ENCODE measurements around the gene CDH23.

The CDH23 gene

GRCh38 chr10:71378336-71379117 is 18.2 kb upstream of the CDH23 start:
- TF ChIP-seq CTCF (IDR thresholded peaks at IDR 0.05; ENCODE audit: insufficient read depth, low read length, missing control alignments) = no peak
- POLR2A ChIA-PET = no interaction called here
- CTCF ChIA-PET = interaction anchor here (0.7 to 2.8 kb wide), 10 partner anchors 9 to 518 kb away, joined by 3 to 14 read pairs (median 3); no protein-coding TSS in a partner anchor
- H3K4me3 ChIP-seq (ENCODE audit: low read depth, low read length) = no peak overlapping the region
- no peak for DNase-seq (ENCODE audit: low read depth, low spot score)

GRCh38 chr10:71379118-71379766 is 17.5 kb upstream of the CDH23 start:
- DNase-seq (ENCODE audit: low read depth, low spot score) = no peak
- no peak for TF ChIP-seq CTCF (IDR thresholded peaks at IDR 0.05; ENCODE audit: insufficient read depth, low read length, missing control alignments)
- CTCF ChIA-PET = interaction anchor here (0.7 to 2.4 kb wide), 7 partner anchors 8 to 517 kb away, joined by 3 to 7 read pairs (median 3); no protein-coding TSS in a partner anchor
- H3K4me3 ChIP-seq (ENCODE audit: low read depth, low read length) = no peak overlapping the region
- POLR2A ChIA-PET = no interaction called here

GRCh38 chr10:71380841-71381240 is 15.9 kb upstream of the CDH23 start:
- no peak for TF ChIP-seq CTCF (IDR thresholded peaks at IDR 0.05; ENCODE audit: insufficient read depth, low read length, missing control alignments)
- DNase-seq (ENCODE audit: low read depth, low spot score) = no peak
- POLR2A ChIA-PET = no interaction called here
- CTCF ChIA-PET = interaction anchor here (0.8 to 5.8 kb wide), 9 partner anchors 7 to 229 kb away, joined by 3 to 54 read pairs (median 4); partner anchors contain the start of gene SLC29A3
- H3K4me3 ChIP-seq (ENCODE audit: low read depth, low read length) = no peak overlapping the region

GRCh38 chr10:71381611-71382010 is 15.1 kb upstream of the CDH23 start:
- TF ChIP-seq CTCF (IDR thresholded peaks at IDR 0.05; ENCODE audit: insufficient read depth, low read length, missing control alignments) = no peak
- ChIA-PET CTCF (interaction anchor here (0.8 to 5.8 kb wide), 12 partner anchors 8 to 324 kb away, joined by 3 to 54 read pairs (median 4); partner anchors contain the start of gene SLC29A3), POLR2A (no interaction called here)
- no peak for DNase-seq (ENCODE audit: low read depth, low spot score)
- H3K4me3 ChIP-seq (ENCODE audit: low read depth, low read length) = no peak overlapping the region

GRCh38 chr10:71382028-71382427 is 14.7 kb upstream of the CDH23 start:
- ChIA-PET CTCF (interaction anchor here (0.9 to 5.8 kb wide), 12 partner anchors 8 to 324 kb away, joined by 3 to 54 read pairs (median 4); partner anchors contain the start of gene SLC29A3), POLR2A (no interaction called here)
- DNase-seq (ENCODE audit: low read depth, low spot score) = no peak
- no peak for TF ChIP-seq CTCF (IDR thresholded peaks at IDR 0.05; ENCODE audit: insufficient read depth, low read length, missing control alignments)
- H3K4me3 ChIP-seq (ENCODE audit: low read depth, low read length) = no peak overlapping the region

GRCh38 chr10:71382757-71383156 is 14.0 kb upstream of the CDH23 start:
- ChIA-PET POLR2A (no interaction called here), CTCF (interaction anchor here (0.7 to 5.8 kb wide), 12 partner anchors 9 to 514 kb away, joined by 3 to 54 read pairs (median 5); no protein-coding TSS in a partner anchor)
- TF ChIP-seq CTCF (IDR thresholded peaks at IDR 0.05; ENCODE audit: insufficient read depth, low read length, missing control alignments) = no peak
- H3K4me3 ChIP-seq (ENCODE audit: low read depth, low read length) = no peak overlapping the region
- DNase-seq (ENCODE audit: low read depth, low spot score) = no peak
